OCI-LY1 (cell line): Measurements from ENCODE around the gene CTNND2.

Experiments
- CTCF ChIP-seq: fragments of 200-600 bp; sonication (generic), shearing (Covaris generic); IDR thresholded peaks from 2 replicates; pipeline ENCODE4 v1.5.1; 2017; ENCODE audit warnings: mild to moderate bottlenecking, antibody characterized with exemption, low read length, moderate library complexity, mixed read lengths
- EZH2 ChIP-seq: fragments of 200-600 bp; sonication (generic), shearing (Covaris generic); IDR thresholded peaks from 2 replicates; pipeline ENCODE4 v1.8.0; 2017; ENCODE audit warnings: borderline replicate concordance, mixed run types, mild to moderate bottlenecking, antibody characterized with exemption, low read length, moderate library complexity, mixed read lengths

DNA sequence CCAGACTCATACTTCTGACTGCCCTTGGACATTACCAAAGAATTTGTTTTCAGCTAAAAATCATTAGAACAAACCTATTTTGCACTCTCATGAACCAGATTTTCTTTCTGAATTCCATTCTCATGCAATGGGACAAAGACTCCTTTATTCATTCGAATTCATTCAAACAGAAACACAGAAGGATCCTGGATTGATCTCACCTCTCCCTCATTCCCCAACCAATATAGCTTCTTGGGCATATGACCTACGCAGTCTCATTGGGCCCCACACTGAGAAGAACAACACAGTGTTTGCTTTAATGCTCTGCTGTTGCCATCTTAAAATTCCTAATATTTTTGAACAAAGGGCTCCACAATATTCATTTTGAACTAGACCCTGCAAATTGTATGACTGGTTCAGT, 392.4 kb downstream of the CTNND2 start:
- TF ChIP-seq CTCF (no peak), EZH2 (no peak)
